Tibial artery (tissue), 4 donors: ENCODE data around the gene MTNR1B.

ENCODE experiments used
- DNase-seq, 2 donors: peaks; one replicate each; pipeline ENCODE4 v3.0.0-alpha.2; 2019
- H3K27ac ChIP-seq, 2 donors: fragments of 200-600 bp; sonication (generic) in 1 of 2; 1 replicate in 1 of 2; 2 replicates in 1 of 2; pipeline ENCODE4 v1.5.1; 2018 to 2019; ENCODE audit warnings: mild to moderate bottlenecking in 1 of 2
- H3K27me3 ChIP-seq, 2 donors: fragments of 200-600 bp; sonication (generic) in 1 of 2; one replicate each; pipeline versions ENCODE4 v1.5.1 to v1.6.0; 2016 to 2019
- H3K36me3 ChIP-seq, 3 donors: fragments of 200-600 bp; sonication (generic) in 2 of 3; one replicate each; pipeline ENCODE4 v1.5.1; 2016 to 2019; ENCODE audit warnings: mild to moderate bottlenecking in 2 of 3
- H3K4me1 ChIP-seq, 4 donors: fragments of 200-600 bp; sonication (generic) in 2 of 4; 1 replicate in 3 of 4; 2 replicates in 1 of 4; pipeline ENCODE4 v1.5.1; 2016 to 2019
- H3K4me3 ChIP-seq, 2 donors: fragments of 200-600 bp; sonication (generic) in 1 of 2; 1 replicate in 1 of 2; 2 replicates in 1 of 2; pipeline ENCODE4 v1.5.1; 2018 to 2019; ENCODE audit warnings: mild to moderate bottlenecking in 2 of 2
- H3K9me3 ChIP-seq, 3 donors: fragments of 200-600 bp; sonication (generic) in 1 of 3; one replicate each; pipeline ENCODE4 v1.5.1; 2016 to 2019
- CTCF ChIP-seq, 2 experiments: fragments of 200-600 bp in 1 of 2; fragments of 450-650 bp in 1 of 2; IDR thresholded peaks; one replicate each; pipeline ENCODE4 v1.5.1; 2017 to 2019; ENCODE audit warnings: antibody characterized with exemption in 2 of 2, mild to moderate bottlenecking in 1 of 2, moderate library complexity in 1 of 2
- intact Hi-C: fragments of 100-400 bp; cut with DNase I; formaldehyde crosslinking; loops from one replicate; pipeline ENCODE4 v1.15.0; 2023; ENCODE audit warnings: low total_unique reads

Gene MTNR1B

GRCh38 chr11:92931746-92932422 lies 37.6 kb upstream of the MTNR1B start:
- Histone ChIP-seq H3K27me3 (no peaks in the 10 kb centered on the region), H3K9me3 (no peaks in the 10 kb centered on the region), H3K36me3 (no peaks in the 10 kb centered on the region), H3K4me1 (peaks cover 0 to 14% (median 2%) of the 10 kb centered on the region in 4 donors), H3K4me3 (no peak overlapping the region), H3K27ac (no peak overlapping the region)
- intact Hi-C loops: no loop called here
- no peak for TF ChIP-seq CTCF (IDR thresholded peaks at IDR 0.05)
- no peak for DNase-seq

GRCh38 chr11:92939305-92939704 lies 30.1 kb upstream of the MTNR1B start:
- no peak overlapping the region for H3K27ac ChIP-seq
- H3K27me3 ChIP-seq: no peaks in the 10 kb centered on the region
- TF ChIP-seq CTCF (IDR thresholded peaks at IDR 0.05): no peak
- H3K9me3 ChIP-seq: no peaks in the 10 kb centered on the region
- DNase-seq: no peak
- no peaks in the 10 kb centered on the region for H3K4me1 ChIP-seq
- intact Hi-C loops: no loop called here
- no peaks in the 10 kb centered on the region for H3K36me3 ChIP-seq
- no peak overlapping the region for H3K4me3 ChIP-seq

GRCh38 chr11:92941676-92942571 lies 27.5 kb upstream of the MTNR1B start:
- DNase-seq: no peak
- Histone ChIP-seq H3K27me3 (no peaks in the 10 kb centered on the region), H3K4me1 (no peaks in the 10 kb centered on the region), H3K27ac (no peak overlapping the region), H3K36me3 (no peaks in the 10 kb centered on the region), H3K4me3 (no peak overlapping the region), H3K9me3 (no peaks in the 10 kb centered on the region)
- intact Hi-C loops: no loop called here
- peak; percentile 50 to 54 for TF ChIP-seq CTCF (IDR thresholded peaks at IDR 0.05)

GRCh38 chr11:92946707-92947106 lies 22.7 kb upstream of the MTNR1B start:
- H3K27ac ChIP-seq: no peak overlapping the region
- no peaks in the 10 kb centered on the region for H3K27me3 ChIP-seq
- no peak for DNase-seq
- intact Hi-C loops: no loop called here
- no peak overlapping the region for H3K4me3 ChIP-seq
- TF ChIP-seq CTCF (IDR thresholded peaks at IDR 0.05): no peak
- H3K9me3 ChIP-seq: no peaks in the 10 kb centered on the region
- H3K4me1 ChIP-seq: no peaks in the 10 kb centered on the region
- H3K36me3 ChIP-seq: no peaks in the 10 kb centered on the region

GRCh38 chr11:92948116-92948515 lies 21.3 kb upstream of the MTNR1B start:
- Histone ChIP-seq H3K4me3 (no peak overlapping the region), H3K36me3 (no peaks in the 10 kb centered on the region), H3K9me3 (no peaks in the 10 kb centered on the region), H3K27me3 (no peaks in the 10 kb centered on the region), H3K4me1 (no peaks in the 10 kb centered on the region), H3K27ac (no peak overlapping the region)
- no peak for DNase-seq
- no peak for TF ChIP-seq CTCF (IDR thresholded peaks at IDR 0.05)
- intact Hi-C loops: no loop called here
